NK-92 treated with Interleukin-12 subunit alpha and Interleukin-12 subunit beta, amount 100 ng/mL, for 24 hours (cell line): Measurements from ENCODE around the gene ADNP.

Source experiments
- DNase-seq: peaks from one replicate; lab custom pipeline; 2025; lab: John Stamatoyannopoulos, UW

Gene ADNP

GRCh38 chr20:50872560-50873425 is 58.4 kb downstream of the ADNP start:
- no peak for DNase-seq

DNA sequence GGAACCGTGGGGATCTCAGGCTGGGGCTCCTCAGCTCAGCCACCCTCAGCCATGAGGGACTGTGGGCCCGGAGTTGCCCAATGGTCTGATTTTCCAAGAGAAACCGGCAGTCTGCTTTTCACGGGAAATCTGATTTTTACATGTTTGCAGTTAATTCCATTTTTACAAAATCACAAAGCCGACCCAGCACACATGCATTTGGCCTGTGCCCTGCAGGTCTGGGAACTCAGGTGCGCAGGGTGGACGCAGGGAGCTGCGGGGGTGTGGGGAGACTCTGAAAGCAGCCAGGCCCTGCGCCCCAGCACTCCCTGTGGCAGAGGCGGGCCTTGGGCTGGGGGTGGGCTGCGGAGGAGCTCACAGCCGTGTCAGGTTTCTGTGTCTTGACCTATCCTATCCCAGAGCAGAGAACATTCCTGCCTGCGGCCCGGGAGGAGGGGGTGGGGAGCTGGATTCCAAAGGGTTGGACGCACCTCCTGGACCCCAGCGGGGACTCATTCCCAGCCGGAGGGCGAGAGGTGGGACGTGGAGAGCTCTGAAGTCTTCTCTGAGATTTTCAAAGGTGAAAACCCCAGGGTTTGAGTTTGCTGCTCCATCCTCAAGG is 60.6 kb downstream of the ADNP start:
- DNase-seq, result no peak

DNA sequence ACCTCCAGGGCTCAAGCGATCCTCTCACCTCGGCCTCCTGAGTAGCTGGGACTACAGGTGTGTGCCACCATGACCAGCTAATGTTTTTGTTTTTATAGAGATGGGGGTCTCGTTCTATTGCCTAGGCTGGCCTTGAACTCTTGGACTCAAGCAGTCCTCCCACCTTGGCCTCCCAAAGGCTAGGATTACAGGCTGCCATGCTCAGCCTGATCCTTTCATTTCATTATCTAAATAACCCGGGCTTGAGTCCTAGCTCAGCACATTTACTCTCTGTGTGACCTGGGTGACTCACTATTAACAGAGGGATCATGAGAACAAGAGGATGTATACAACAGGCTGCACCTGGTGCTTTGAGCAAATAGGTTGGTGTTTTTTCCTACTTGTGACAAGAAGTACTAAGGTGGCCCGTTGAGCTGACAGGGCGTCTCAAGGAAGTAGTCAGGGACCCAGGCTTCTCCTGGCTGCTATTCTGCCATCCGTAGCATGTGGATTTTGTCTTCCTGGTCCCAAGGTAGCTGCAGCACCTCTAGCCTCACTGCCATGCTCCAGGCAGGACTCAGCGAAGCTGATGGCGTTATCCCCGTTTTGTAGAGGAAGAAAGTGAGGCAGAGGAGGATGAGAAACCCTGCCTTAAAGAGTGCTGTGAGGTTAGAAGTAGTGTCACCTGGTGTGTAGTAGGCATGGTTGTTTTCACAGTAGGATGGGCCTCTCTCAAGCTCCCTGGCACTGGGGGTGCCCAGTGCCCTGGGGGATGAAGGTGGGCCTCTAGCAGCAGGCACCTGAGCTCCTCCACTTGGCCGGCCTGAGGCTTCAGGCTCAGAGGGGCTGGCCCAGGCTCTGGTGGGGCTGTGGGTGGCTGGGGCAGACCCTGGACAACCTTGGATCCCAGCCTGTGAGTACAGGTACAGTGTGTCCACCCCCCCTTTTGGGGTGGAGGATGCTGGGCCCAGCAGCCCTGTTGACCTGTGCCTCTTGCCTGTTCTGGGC is 62.4 kb downstream of the ADNP start:
- no peak for DNase-seq

GRCh38 chr20:50867805-50868204 is 63.4 kb downstream of the ADNP start:
- no peak for DNase-seq

DNA sequence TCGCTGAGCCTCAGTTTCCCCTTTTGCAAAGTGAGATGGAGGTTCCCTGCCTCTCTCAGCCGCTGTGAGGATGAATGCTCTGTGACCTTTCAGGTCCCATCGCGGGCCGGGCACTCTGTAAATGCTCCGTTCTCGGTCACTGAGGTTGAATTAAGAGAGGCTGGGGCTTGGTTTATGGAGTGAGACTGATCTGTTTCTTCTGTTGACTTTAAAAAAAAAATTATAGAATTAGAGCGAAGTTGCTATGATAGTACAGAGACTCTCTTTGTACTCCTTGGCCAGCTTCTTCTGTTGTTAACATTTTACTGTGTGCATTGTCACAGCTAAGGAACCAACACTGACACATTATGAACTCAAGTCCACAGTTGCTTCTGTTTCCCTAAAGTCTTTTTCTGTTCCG is 64.4 kb downstream of the ADNP start:
- DNase-seq, result no peak

- no peak for DNase-seq
Observed at GRCh38 chr20:50866036-50866685, 65.1 kb downstream of the ADNP start.

DNA sequence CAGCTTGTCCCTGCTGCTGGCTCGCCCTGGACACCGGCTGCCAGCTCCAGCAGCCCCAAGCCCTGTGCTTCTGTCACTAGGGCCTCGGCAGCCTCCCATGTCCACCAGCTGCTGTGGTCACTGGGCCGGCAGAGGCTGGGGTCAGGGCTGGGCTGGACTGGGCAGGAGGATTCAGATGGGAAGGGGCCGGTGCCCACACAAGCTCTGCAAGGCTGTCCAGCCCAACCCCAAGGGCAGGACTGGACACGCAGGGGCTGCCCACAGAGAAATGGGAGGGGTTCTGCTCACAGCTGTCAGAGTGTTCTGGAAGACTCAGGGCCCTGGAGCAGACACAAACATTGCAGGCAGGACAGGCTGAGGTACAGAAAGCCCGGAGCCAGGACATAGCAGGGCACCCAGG is 65.6 kb downstream of the ADNP start:
- DNase-seq, result no peak

GRCh38 chr20:50865114-50865513 is 66.1 kb downstream of the ADNP start:
- DNase-seq, result no peak

- DNase-seq, result no peak
Observed at GRCh38 chr20:50862546-50862945, 68.7 kb downstream of the ADNP start.

GRCh38 chr20:50861012-50861411 is 70.2 kb downstream of the ADNP start:
- no peak for DNase-seq

- no peak for DNase-seq
Observed at GRCh38 chr20:50859161-50859560, 72.1 kb downstream of the ADNP start.

GRCh38 chr20:50858525-50858924 is 72.7 kb downstream of the ADNP start:
- no peak for DNase-seq

GRCh38 chr20:50857348-50857747 is 73.9 kb downstream of the ADNP start:
- no peak for DNase-seq

DNA sequence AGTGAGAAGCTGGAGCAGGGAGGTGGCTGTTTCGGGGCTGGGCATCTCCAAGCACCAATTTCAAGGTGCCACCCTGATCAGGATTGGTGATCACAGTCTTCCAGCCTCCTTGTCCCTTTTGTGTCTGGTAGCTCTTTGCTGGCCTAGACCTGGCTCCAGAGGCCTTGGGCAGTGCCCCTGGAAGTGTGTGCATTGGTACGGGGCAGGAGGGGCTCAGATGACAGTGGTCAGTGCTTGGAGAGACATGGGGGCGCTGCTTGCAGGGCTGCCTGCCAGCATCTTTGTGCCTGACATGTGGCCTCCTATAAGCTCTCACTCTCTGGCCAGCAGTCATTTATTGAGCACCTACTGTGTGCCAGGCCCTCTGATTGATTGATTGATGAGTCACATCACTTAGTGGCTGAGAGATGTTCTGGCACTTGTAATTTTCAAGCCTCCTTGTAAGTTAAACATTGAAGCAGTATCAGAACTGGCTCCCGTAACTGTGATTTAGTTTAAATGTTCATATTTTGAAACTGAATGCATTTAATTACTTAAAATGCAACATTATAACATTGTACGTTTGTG is 74.7 kb downstream of the ADNP start:
- no peak for DNase-seq

- DNase-seq, result no peak
Observed at GRCh38 chr20:50855498-50856474, 75.5 kb downstream of the ADNP start.

GRCh38 chr20:50854506-50855249 is 76.6 kb downstream of the ADNP start:
- DNase-seq, result no peak

DNA sequence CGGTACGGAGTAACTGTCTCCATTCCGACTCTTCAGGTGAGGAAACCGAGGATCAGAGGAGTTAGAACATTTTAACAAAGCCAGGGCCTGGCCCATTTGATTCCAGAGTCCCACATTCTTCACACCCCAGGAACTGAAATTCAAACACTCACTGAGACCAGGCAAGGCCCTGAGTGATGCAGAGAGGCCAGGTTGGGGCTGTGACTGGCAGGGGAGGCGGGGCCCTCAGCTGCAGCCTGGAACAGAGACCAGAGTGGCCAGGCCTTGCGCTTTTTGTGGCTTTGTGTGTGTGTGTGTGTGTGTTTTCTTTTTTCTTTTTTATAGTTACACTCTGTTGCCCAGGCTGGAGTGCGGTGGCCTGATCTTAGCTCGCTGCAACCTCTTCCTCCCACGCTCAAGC is 79.2 kb downstream of the ADNP start:
- no peak for DNase-seq

GRCh38 chr20:50850721-50851286 is 80.4 kb downstream of the ADNP start:
- DNase-seq, result no peak
